Trophoblast cell (in vitro differentiated cells and primary cell): Measurements from ENCODE around the gene NFE2L2.

Experiments used
- DNase-seq, 2 donors: peaks; one replicate each; pipeline ENCODE4 v3.0.0-alpha.2; 2016
- H2AFZ ChIP-seq: 2 replicates; pipeline ENCODE4 v1.6.1; 2013; ENCODE audit warnings: low read length, moderate library complexity, mild to moderate bottlenecking; ENCODE audit not compliant: insufficient read depth, poor library complexity
- H2AK5ac ChIP-seq: 2 replicates; pipeline ENCODE4 v1.6.1; 2013; ENCODE audit warnings: mild to moderate bottlenecking, low read length
- H2BK120ac ChIP-seq: 2 replicates; pipeline ENCODE4 v1.6.1; 2013; ENCODE audit warnings: low read length, mild to moderate bottlenecking, moderate library complexity; ENCODE audit not compliant: insufficient read depth, poor library complexity
- H2BK12ac ChIP-seq: 2 replicates; pipeline ENCODE4 v1.6.1; 2013; ENCODE audit warnings: mild to moderate bottlenecking, low read length, moderate library complexity
- H2BK5ac ChIP-seq: 2 replicates; pipeline ENCODE4 v1.6.1; 2013; ENCODE audit warnings: low read length, low read depth, moderate library complexity, mild to moderate bottlenecking; ENCODE audit not compliant: poor library complexity
- H3K14ac ChIP-seq: 2 replicates; pipeline ENCODE4 v1.6.1; 2013; ENCODE audit warnings: mild to moderate bottlenecking, low read length
- H3K18ac ChIP-seq: 2 replicates; pipeline ENCODE4 v1.6.1; 2013; ENCODE audit warnings: mild to moderate bottlenecking, low read length
- H3K23ac ChIP-seq: 2 replicates; pipeline ENCODE4 v1.6.1; 2013; ENCODE audit warnings: low read length
- H3K27ac ChIP-seq: 2 replicates; pipeline ENCODE4 v1.5.1; 2013; ENCODE audit warnings: low read depth, mild to moderate bottlenecking, inconsistent platforms, low read length, moderate library complexity
- H3K27me3 ChIP-seq: 2 replicates; pipeline ENCODE4 v1.6.1; 2013; ENCODE audit warnings: inconsistent platforms, mild to moderate bottlenecking, low read length, moderate library complexity; ENCODE audit not compliant: insufficient read depth
- H3K36me3 ChIP-seq, 2 experiments: 1 replicate in 1 of 2; 2 replicates in 1 of 2; pipeline ENCODE4 v1.6.1; 2013; ENCODE audit warnings: low read length in 2 of 2, mild to moderate bottlenecking in 2 of 2, moderate library complexity in 1 of 2; ENCODE audit not compliant: insufficient read depth in 2 of 2, control insufficient read depth in 1 of 2
- H3K4ac ChIP-seq: 2 replicates; pipeline ENCODE4 v1.6.1; 2013; ENCODE audit warnings: low read depth, mild to moderate bottlenecking, low read length, moderate library complexity
- H3K4me1 ChIP-seq, 2 experiments: 1 replicate in 1 of 2; 2 replicates in 1 of 2; pipeline ENCODE4 v1.6.1; 2013; ENCODE audit warnings: low read length in 2 of 2, mild to moderate bottlenecking in 2 of 2, moderate library complexity in 1 of 2; ENCODE audit not compliant: insufficient read depth in 2 of 2, control insufficient read depth in 1 of 2
- H3K4me2 ChIP-seq: 2 replicates; pipeline ENCODE4 v1.6.1; 2013; ENCODE audit warnings: inconsistent platforms, mild to moderate bottlenecking, low read length, moderate library complexity
- H3K4me3 ChIP-seq: 2 replicates; pipeline ENCODE4 v1.5.1; 2013; ENCODE audit warnings: mild to moderate bottlenecking, low read depth, low read length, inconsistent platforms
- H3K79me1 ChIP-seq: one replicate; pipeline ENCODE4 v1.6.1; 2013; ENCODE audit warnings: low read length
- H3K79me2 ChIP-seq: 2 replicates; pipeline ENCODE4 v1.6.1; 2013; ENCODE audit warnings: low read length, mild to moderate bottlenecking; ENCODE audit not compliant: control insufficient read depth, insufficient read depth, poor library complexity
- H3K9ac ChIP-seq: 2 replicates; pipeline ENCODE4 v1.6.1; 2013; ENCODE audit warnings: mild to moderate bottlenecking, low read length
- H3K9me3 ChIP-seq: 2 replicates; pipeline ENCODE4 v1.6.1; 2013; ENCODE audit warnings: low read depth, mild to moderate bottlenecking, control low read depth, inconsistent platforms, low read length; ENCODE audit not compliant: insufficient read depth
- H4K12ac ChIP-seq: 2 replicates; pipeline ENCODE4 v1.6.1; 2013; ENCODE audit warnings: low read depth, mild to moderate bottlenecking, low read length, moderate library complexity
- H4K8ac ChIP-seq: 2 replicates; pipeline ENCODE4 v1.6.1; 2013; ENCODE audit warnings: low read depth, mild to moderate bottlenecking, low read length, moderate library complexity
- H4K91ac ChIP-seq: one replicate; pipeline ENCODE4 v1.6.1; 2013; ENCODE audit warnings: low read depth, mild to moderate bottlenecking, low read length, moderate library complexity
- WGBS: extraction: QIAGEN DNeasy Blood & Tissue Kit; methylation state at CpG from one replicate; pipeline ENCODE4 v1.1.7; 2013; ENCODE audit warnings: missing lambda C conversion rate; ENCODE audit not compliant: insufficient read length, insufficient coverage; ENCODE audit errors: extremely low coverage; 5-methylcytosine and 5-hydroxymethylcytosine counted together

NFE2L2 gene

GRCh38 chr2:177252808-177253531, 11.6 kb downstream of the NFE2L2 start:
- no peak overlapping the region for H4K91ac ChIP-seq
- H3K27ac ChIP-seq = no peak overlapping the region
- H3K4me3 ChIP-seq = no peak overlapping the region
- H2BK12ac ChIP-seq = no peak overlapping the region
- H4K12ac ChIP-seq = no peak overlapping the region
- no peaks in the 10 kb centered on the region for H3K9me3 ChIP-seq
- peaks cover 16 to 24% of the 10 kb centered on the region in 2 experiments for H3K4me1 ChIP-seq
- no peak overlapping the region for H3K4me2 ChIP-seq
- H3K27me3 ChIP-seq = no peaks in the 10 kb centered on the region
- no peak overlapping the region for H2BK5ac ChIP-seq
- H2AK5ac ChIP-seq = no peak overlapping the region
- H3K36me3 ChIP-seq = peaks cover 3 to 7% of the 10 kb centered on the region in 2 experiments
- no peak overlapping the region for H3K23ac ChIP-seq
- no peak overlapping the region for H2AFZ ChIP-seq
- no peak overlapping the region for H3K14ac ChIP-seq
- no peak overlapping the region for H4K8ac ChIP-seq
- peak overlapping the region; percentile 41 for H3K4ac ChIP-seq
- H2BK120ac ChIP-seq = no peak overlapping the region
- H3K18ac ChIP-seq = no peak overlapping the region
- H3K9ac ChIP-seq = peak overlapping the region; percentile 61
- WGBS = no CpG with 5 or more reads among the region's 5 CpGs
- DNase-seq = no peak
- H3K79me1 ChIP-seq = no peaks in the 10 kb centered on the region
- peaks cover 24% of the 10 kb centered on the region for H3K79me2 ChIP-seq

- no peak overlapping the region for H4K12ac ChIP-seq
- no peak overlapping the region for H3K4me2 ChIP-seq
- no peaks in the 10 kb centered on the region for H3K27me3 ChIP-seq
- no peak overlapping the region for H4K8ac ChIP-seq
- no CpG with 5 or more reads among the region's 3 CpGs for WGBS
- H3K14ac ChIP-seq = no peak overlapping the region
- H3K4me1 ChIP-seq = peaks cover 10 to 20% of the 10 kb centered on the region in 2 experiments
- H3K9ac ChIP-seq = no peak overlapping the region
- H2BK12ac ChIP-seq = no peak overlapping the region
- no peak overlapping the region for H4K91ac ChIP-seq
- no peaks in the 10 kb centered on the region for H3K9me3 ChIP-seq
- no peak overlapping the region for H2AK5ac ChIP-seq
- H3K36me3 ChIP-seq = peaks cover 3 to 7% of the 10 kb centered on the region in 2 experiments
- no peak overlapping the region for H2BK120ac ChIP-seq
- H3K27ac ChIP-seq = no peak overlapping the region
- peaks cover 23% of the 10 kb centered on the region for H3K79me2 ChIP-seq
- H2AFZ ChIP-seq = no peak overlapping the region
- H3K4ac ChIP-seq = peak overlapping the region; percentile 57
- no peak for DNase-seq
- no peak overlapping the region for H3K23ac ChIP-seq
- H3K18ac ChIP-seq = no peak overlapping the region
- no peak overlapping the region for H2BK5ac ChIP-seq
- no peaks in the 10 kb centered on the region for H3K79me1 ChIP-seq
- no peak overlapping the region for H3K4me3 ChIP-seq
Measured at GRCh38 chr2:177251165-177251542, 13.4 kb downstream of the NFE2L2 start.

- H4K91ac ChIP-seq = no peak overlapping the region
- peaks cover 3% of the 10 kb centered on the region for H3K79me1 ChIP-seq
- H3K36me3 ChIP-seq = peaks cover 3 to 7% of the 10 kb centered on the region in 2 experiments
- no peak overlapping the region for H2BK120ac ChIP-seq
- no peak overlapping the region for H3K4me3 ChIP-seq
- no peak overlapping the region for H2BK5ac ChIP-seq
- peak overlapping the region; percentile 89 for H3K4ac ChIP-seq
- H3K4me1 ChIP-seq = peaks cover 12 to 22% of the 10 kb centered on the region in 2 experiments
- no peak overlapping the region for H3K4me2 ChIP-seq
- no peak overlapping the region for H4K8ac ChIP-seq
- H3K18ac ChIP-seq = no peak overlapping the region
- H3K14ac ChIP-seq = no peak overlapping the region
- H3K27me3 ChIP-seq = no peaks in the 10 kb centered on the region
- H2AK5ac ChIP-seq = no peak overlapping the region
- no peak overlapping the region for H3K23ac ChIP-seq
- no peaks in the 10 kb centered on the region for H3K9me3 ChIP-seq
- WGBS = no CpG with 5 or more reads among the region's 5 CpGs
- DNase-seq = no peak
- H4K12ac ChIP-seq = no peak overlapping the region
- H2AFZ ChIP-seq = no peak overlapping the region
- no peak overlapping the region for H2BK12ac ChIP-seq
- no peak overlapping the region for H3K27ac ChIP-seq
- H3K79me2 ChIP-seq = peaks cover 22% of the 10 kb centered on the region
- H3K9ac ChIP-seq = no peak overlapping the region
Measured at GRCh38 chr2:177250461-177250860, 14.1 kb downstream of the NFE2L2 start.

- no peak overlapping the region for H3K27ac ChIP-seq
- H2AK5ac ChIP-seq = no peak overlapping the region
- H4K8ac ChIP-seq = no peak overlapping the region
- no peak overlapping the region for H3K23ac ChIP-seq
- H3K4me3 ChIP-seq = no peak overlapping the region
- peaks cover 20% of the 10 kb centered on the region for H3K79me2 ChIP-seq
- H3K36me3 ChIP-seq = peaks cover 3 to 7% of the 10 kb centered on the region in 2 experiments
- H3K4ac ChIP-seq = peak overlapping the region; percentile 86
- H2BK12ac ChIP-seq = no peak overlapping the region
- peaks cover 7% of the 10 kb centered on the region for H3K79me1 ChIP-seq
- no peak for DNase-seq
- peaks cover 10 to 22% of the 10 kb centered on the region in 2 experiments for H3K4me1 ChIP-seq
- H3K9ac ChIP-seq = no peak overlapping the region
- WGBS = no CpG with 5 or more reads among the region's 7 CpGs
- H3K14ac ChIP-seq = no peak overlapping the region
- no peak overlapping the region for H3K4me2 ChIP-seq
- no peaks in the 10 kb centered on the region for H3K9me3 ChIP-seq
- H2AFZ ChIP-seq = no peak overlapping the region
- H3K27me3 ChIP-seq = no peaks in the 10 kb centered on the region
- peak overlapping the region; percentile 33 for H2BK5ac ChIP-seq
- no peak overlapping the region for H4K91ac ChIP-seq
- no peak overlapping the region for H2BK120ac ChIP-seq
- no peak overlapping the region for H4K12ac ChIP-seq
- peak overlapping the region; percentile 40 for H3K18ac ChIP-seq
Measured at GRCh38 chr2:177249038-177249437, 15.5 kb downstream of the NFE2L2 start.
